ENCODE measurements around the gene WDFY4. TPM values are rescaled to one million over a fixed set of nuclear protein-coding genes. Genes with fewer than 3 reads are reported as not detected.

Gene WDFY4
- total RNA-seq, 1 donor from 2014 or later = 2.6 TPM

GRCh38 chr10:48813291-48813690 lies 128.6 kb downstream of the WDFY4 start:
- Histone ChIP-seq H3K36me3 (ENCODE audit: control insufficient read depth in 3 of 3, insufficient read depth in 3 of 3, low read length in 3 of 3) (no peaks in the 10 kb centered on the region), H3K9ac (ENCODE audit: low read depth in 1 of 3, low read length in 3 of 3) (no peak overlapping the region), H3K4me1 (ENCODE audit: control insufficient read depth in 3 of 3, insufficient read depth in 3 of 3, low read length in 3 of 3) (peaks cover 3 to 7% (median 3%) of the 10 kb centered on the region in 3 donors), H3K27ac (ENCODE audit: low read depth, low read length) (no peak overlapping the region), H3K27me3 (ENCODE audit: control insufficient read depth in 3 of 3, insufficient read depth in 3 of 3, low read length in 3 of 3) (no peaks in the 10 kb centered on the region), H3K9me3 (ENCODE audit: control insufficient read depth in 3 of 3, low read length in 3 of 3) (no peaks in the 10 kb centered on the region), H3K4me3 (ENCODE audit: low read length in 3 of 3) (no peak overlapping the region)

GRCh38 chr10:48813825-48814224 lies 129.2 kb downstream of the WDFY4 start:
- no peak overlapping the region for H3K9ac ChIP-seq (ENCODE audit: low read depth in 1 of 3, low read length in 3 of 3)
- peaks cover 3 to 7% (median 3%) of the 10 kb centered on the region in 3 donors for H3K4me1 ChIP-seq (ENCODE audit: control insufficient read depth in 3 of 3, insufficient read depth in 3 of 3, low read length in 3 of 3)
- H3K4me3 ChIP-seq (ENCODE audit: low read length in 3 of 3) = no peak overlapping the region
- H3K9me3 ChIP-seq (ENCODE audit: control insufficient read depth in 3 of 3, low read length in 3 of 3) = no peaks in the 10 kb centered on the region
- no peaks in the 10 kb centered on the region for H3K27me3 ChIP-seq (ENCODE audit: control insufficient read depth in 3 of 3, insufficient read depth in 3 of 3, low read length in 3 of 3)
- no peak overlapping the region for H3K27ac ChIP-seq (ENCODE audit: low read depth, low read length)
- no peaks in the 10 kb centered on the region for H3K36me3 ChIP-seq (ENCODE audit: control insufficient read depth in 3 of 3, insufficient read depth in 3 of 3, low read length in 3 of 3)

GRCh38 chr10:48814933-48815332 lies 130.3 kb downstream of the WDFY4 start:
- Histone ChIP-seq H3K4me1 (ENCODE audit: control insufficient read depth in 3 of 3, insufficient read depth in 3 of 3, low read length in 3 of 3) (peaks cover 3 to 7% (median 3%) of the 10 kb centered on the region in 3 donors), H3K4me3 (ENCODE audit: low read length in 3 of 3) (no peak overlapping the region), H3K9me3 (ENCODE audit: control insufficient read depth in 3 of 3, low read length in 3 of 3) (no peaks in the 10 kb centered on the region), H3K27me3 (ENCODE audit: control insufficient read depth in 3 of 3, insufficient read depth in 3 of 3, low read length in 3 of 3) (no peaks in the 10 kb centered on the region), H3K9ac (ENCODE audit: low read depth in 1 of 3, low read length in 3 of 3) (no peak overlapping the region), H3K36me3 (ENCODE audit: control insufficient read depth in 3 of 3, insufficient read depth in 3 of 3, low read length in 3 of 3) (no peaks in the 10 kb centered on the region), H3K27ac (ENCODE audit: low read depth, low read length) (no peak overlapping the region)

GRCh38 chr10:48817141-48817540 lies 132.5 kb downstream of the WDFY4 start:
- Histone ChIP-seq H3K4me3 (ENCODE audit: low read length in 3 of 3) (no peak overlapping the region), H3K9ac (ENCODE audit: low read depth in 1 of 3, low read length in 3 of 3) (no peak overlapping the region), H3K9me3 (ENCODE audit: control insufficient read depth in 3 of 3, low read length in 3 of 3) (no peaks in the 10 kb centered on the region), H3K36me3 (ENCODE audit: control insufficient read depth in 3 of 3, insufficient read depth in 3 of 3, low read length in 3 of 3) (no peaks in the 10 kb centered on the region), H3K4me1 (ENCODE audit: control insufficient read depth in 3 of 3, insufficient read depth in 3 of 3, low read length in 3 of 3) (peaks cover 3 to 7% (median 3%) of the 10 kb centered on the region in 3 donors), H3K27ac (ENCODE audit: low read depth, low read length) (no peak overlapping the region), H3K27me3 (ENCODE audit: control insufficient read depth in 3 of 3, insufficient read depth in 3 of 3, low read length in 3 of 3) (peaks cover 0 to 2% (median 0%) of the 10 kb centered on the region in 3 donors)

- H3K4me3 ChIP-seq (ENCODE audit: low read length in 3 of 3) = no peak overlapping the region
- no peaks in the 10 kb centered on the region for H3K36me3 ChIP-seq (ENCODE audit: control insufficient read depth in 3 of 3, insufficient read depth in 3 of 3, low read length in 3 of 3)
- no peak overlapping the region for H3K27ac ChIP-seq (ENCODE audit: low read depth, low read length)
- peaks cover 3 to 4% (median 3%) of the 10 kb centered on the region in 3 donors for H3K4me1 ChIP-seq (ENCODE audit: control insufficient read depth in 3 of 3, insufficient read depth in 3 of 3, low read length in 3 of 3)
- peaks cover 0 to 2% (median 0%) of the 10 kb centered on the region in 3 donors for H3K27me3 ChIP-seq (ENCODE audit: control insufficient read depth in 3 of 3, insufficient read depth in 3 of 3, low read length in 3 of 3)
- H3K9ac ChIP-seq (ENCODE audit: low read depth in 1 of 3, low read length in 3 of 3) = no peak overlapping the region
- H3K9me3 ChIP-seq (ENCODE audit: control insufficient read depth in 3 of 3, low read length in 3 of 3) = no peaks in the 10 kb centered on the region
Measured at GRCh38 chr10:48818081-48818480, 133.4 kb downstream of the WDFY4 start.

- peaks cover 0 to 2% (median 0%) of the 10 kb centered on the region in 3 donors for H3K27me3 ChIP-seq (ENCODE audit: control insufficient read depth in 3 of 3, insufficient read depth in 3 of 3, low read length in 3 of 3)
- no peaks in the 10 kb centered on the region for H3K9me3 ChIP-seq (ENCODE audit: control insufficient read depth in 3 of 3, low read length in 3 of 3)
- H3K36me3 ChIP-seq (ENCODE audit: control insufficient read depth in 3 of 3, insufficient read depth in 3 of 3, low read length in 3 of 3) = no peaks in the 10 kb centered on the region
- no peak overlapping the region for H3K9ac ChIP-seq (ENCODE audit: low read depth in 1 of 3, low read length in 3 of 3)
- H3K4me3 ChIP-seq (ENCODE audit: low read length in 3 of 3) = no peak overlapping the region
- H3K4me1 ChIP-seq (ENCODE audit: control insufficient read depth in 3 of 3, insufficient read depth in 3 of 3, low read length in 3 of 3) = peaks cover 0 to under 1% (median 0%) of the 10 kb centered on the region in 3 donors
- no peak overlapping the region for H3K27ac ChIP-seq (ENCODE audit: low read depth, low read length)
Measured at GRCh38 chr10:48818861-48819520, 134.3 kb downstream of the WDFY4 start.

- no peaks in the 10 kb centered on the region for H3K36me3 ChIP-seq (ENCODE audit: control insufficient read depth in 3 of 3, insufficient read depth in 3 of 3, low read length in 3 of 3)
- H3K27me3 ChIP-seq (ENCODE audit: control insufficient read depth in 3 of 3, insufficient read depth in 3 of 3, low read length in 3 of 3) = peaks cover 0 to 2% (median 0%) of the 10 kb centered on the region in 3 donors
- no peaks in the 10 kb centered on the region for H3K9me3 ChIP-seq (ENCODE audit: control insufficient read depth in 3 of 3, low read length in 3 of 3)
- no peak overlapping the region for H3K27ac ChIP-seq (ENCODE audit: low read depth, low read length)
- no peak overlapping the region for H3K4me3 ChIP-seq (ENCODE audit: low read length in 3 of 3)
- H3K4me1 ChIP-seq (ENCODE audit: control insufficient read depth in 3 of 3, insufficient read depth in 3 of 3, low read length in 3 of 3) = no peaks in the 10 kb centered on the region
- H3K9ac ChIP-seq (ENCODE audit: low read depth in 1 of 3, low read length in 3 of 3) = no peak overlapping the region
Measured at GRCh38 chr10:48819783-48820182, 135.1 kb downstream of the WDFY4 start.

- no peaks in the 10 kb centered on the region for H3K9me3 ChIP-seq (ENCODE audit: control insufficient read depth in 3 of 3, low read length in 3 of 3)
Measured at GRCh38 chr10:48820231-48820630, 135.6 kb downstream of the WDFY4 start.

GRCh38 chr10:48820699-48821098 lies 136.0 kb downstream of the WDFY4 start:
- Histone ChIP-seq H3K9ac (ENCODE audit: low read depth in 1 of 3, low read length in 3 of 3) (no peak overlapping the region), H3K4me3 (ENCODE audit: low read length in 3 of 3) (no peak overlapping the region), H3K4me1 (ENCODE audit: control insufficient read depth in 3 of 3, insufficient read depth in 3 of 3, low read length in 3 of 3) (no peaks in the 10 kb centered on the region), H3K27me3 (ENCODE audit: control insufficient read depth in 3 of 3, insufficient read depth in 3 of 3, low read length in 3 of 3) (peaks cover 0 to 2% (median 0%) of the 10 kb centered on the region in 3 donors), H3K36me3 (ENCODE audit: control insufficient read depth in 3 of 3, insufficient read depth in 3 of 3, low read length in 3 of 3) (no peaks in the 10 kb centered on the region), H3K9me3 (ENCODE audit: control insufficient read depth in 3 of 3, low read length in 3 of 3) (no peaks in the 10 kb centered on the region), H3K27ac (ENCODE audit: low read depth, low read length) (no peak overlapping the region)

More at GRCh38 chr10:48820231-48820630, 135.6 kb downstream of the WDFY4 start:
- Histone ChIP-seq H3K27ac (ENCODE audit: low read depth, low read length) (no peak overlapping the region), H3K27me3 (ENCODE audit: control insufficient read depth in 3 of 3, insufficient read depth in 3 of 3, low read length in 3 of 3) (peaks cover 0 to 2% (median 0%) of the 10 kb centered on the region in 3 donors), H3K9ac (ENCODE audit: low read depth in 1 of 3, low read length in 3 of 3) (no peak overlapping the region), H3K4me1 (ENCODE audit: control insufficient read depth in 3 of 3, insufficient read depth in 3 of 3, low read length in 3 of 3) (no peaks in the 10 kb centered on the region), H3K4me3 (ENCODE audit: low read length in 3 of 3) (no peak overlapping the region), H3K36me3 (ENCODE audit: control insufficient read depth in 3 of 3, insufficient read depth in 3 of 3, low read length in 3 of 3) (no peaks in the 10 kb centered on the region)

- H3K27me3 ChIP-seq (ENCODE audit: control insufficient read depth in 3 of 3, insufficient read depth in 3 of 3, low read length in 3 of 3) = peaks cover 0 to 2% (median 0%) of the 10 kb centered on the region in 3 donors
- H3K27ac ChIP-seq (ENCODE audit: low read depth, low read length) = no peak overlapping the region
- H3K9ac ChIP-seq (ENCODE audit: low read depth in 1 of 3, low read length in 3 of 3) = no peak overlapping the region
- no peaks in the 10 kb centered on the region for H3K36me3 ChIP-seq (ENCODE audit: control insufficient read depth in 3 of 3, insufficient read depth in 3 of 3, low read length in 3 of 3)
- no peaks in the 10 kb centered on the region for H3K9me3 ChIP-seq (ENCODE audit: control insufficient read depth in 3 of 3, low read length in 3 of 3)
- no peak overlapping the region for H3K4me3 ChIP-seq (ENCODE audit: low read length in 3 of 3)
- H3K4me1 ChIP-seq (ENCODE audit: control insufficient read depth in 3 of 3, insufficient read depth in 3 of 3, low read length in 3 of 3) = no peaks in the 10 kb centered on the region
Measured at GRCh38 chr10:48821111-48821510, 136.4 kb downstream of the WDFY4 start.

Measured in skeletal muscle tissue (tissue), 4 donors.